ENCODE measurements around the gene CD244.

- TF ChIP-seq ZNF274 (IDR thresholded peaks at IDR 0.05; ENCODE audit: low read depth, low read length), result no peak
- TF ChIP-seq YY1 (IDR thresholded peaks at IDR 0.05; ENCODE audit: insufficient read depth, insufficient read length), result no peak
- TF ChIP-seq SUZ12 (IDR thresholded peaks at IDR 0.05; ENCODE audit: extremely low read depth, insufficient read depth, insufficient read length), result no peak
These were observed 22.4 kb upstream of the CD244 start, which contains the start of gene ITLN1 for GRCh38 chr1:160885042-160885441.

All from NT2/D1 (cell line).